MM.1S (cell line): ENCODE results near the gene MPI.

Source experiments
- DNase-seq: peaks from one replicate; pipeline ENCODE4 v3.0.0-alpha.2; 2015
- H2AFZ ChIP-seq: fragments of 300-600 bp; sonication (generic); 2 replicates; pipeline ENCODE4 v1.6.0; 2016; ENCODE audit warnings: antibody characterized with exemption, low read length
- H3F3A ChIP-seq: fragments of 300-600 bp; sonication (generic); 2 replicates; pipeline ENCODE4 v1.6.1; 2016; ENCODE audit warnings: mild to moderate bottlenecking, antibody characterized with exemption, low read length, moderate library complexity, mixed read lengths; ENCODE audit not compliant: insufficient read depth
- H3K27ac ChIP-seq: fragments of 300-600 bp; sonication (generic); 2 replicates; pipeline ENCODE4 v1.5.1; 2016; ENCODE audit warnings: mild to moderate bottlenecking, low read length
- H3K27me3 ChIP-seq: fragments of 300-600 bp; sonication (generic); replicated peaks from 2 replicates; pipeline ENCODE4 v1.6.0; 2016; ENCODE audit warnings: low read length; ENCODE audit not compliant: insufficient read depth
- H3K36me3 ChIP-seq: fragments of 300-600 bp; sonication (generic); replicated peaks from 2 replicates; pipeline ENCODE4 v1.6.1; 2016; ENCODE audit warnings: mild to moderate bottlenecking, low read length, mixed read lengths; ENCODE audit not compliant: insufficient read depth
- H3K4me1 ChIP-seq: fragments of 300-600 bp; sonication (generic); 2 replicates; pipeline ENCODE4 v1.6.1; 2016; ENCODE audit warnings: low read length, mixed read lengths
- H3K4me2 ChIP-seq: fragments of 300-600 bp; sonication (generic); 2 replicates; pipeline ENCODE4 v1.6.0; 2016; ENCODE audit warnings: low read depth, low read length
- H3K4me3 ChIP-seq: fragments of 300-600 bp; sonication (generic); 2 replicates; pipeline ENCODE4 v1.5.1; 2016; ENCODE audit warnings: low read length, mixed read lengths
- H3K79me2 ChIP-seq: fragments of 300-600 bp; sonication (generic); 2 replicates; pipeline ENCODE4 v1.6.1; 2016; ENCODE audit warnings: mixed run types, low read length, mixed read lengths
- H3K9ac ChIP-seq: fragments of 300-600 bp; sonication (generic); 2 replicates; pipeline ENCODE4 v1.6.1; 2016; ENCODE audit warnings: low read length, mixed read lengths
- H3K9me2 ChIP-seq: fragments of 300-600 bp; sonication (generic); replicated peaks from 2 replicates; pipeline ENCODE4 v1.6.1; 2016; ENCODE audit warnings: mild to moderate bottlenecking, low read length, mixed read lengths; ENCODE audit not compliant: insufficient read depth
- H3K9me3 ChIP-seq: fragments of 300-600 bp; sonication (generic); replicated peaks from 2 replicates; pipeline ENCODE4 v1.6.1; 2016; ENCODE audit warnings: mild to moderate bottlenecking, low read length, mixed read lengths; ENCODE audit not compliant: insufficient read depth
- H4K20me1 ChIP-seq: fragments of 300-600 bp; sonication (generic); 2 replicates; pipeline ENCODE4 v1.6.1; 2016; ENCODE audit warnings: mild to moderate bottlenecking, low read length, moderate library complexity, mixed read lengths; ENCODE audit not compliant: insufficient read depth
- CTCF ChIP-seq: fragments of 300-600 bp; sonication (generic); IDR thresholded peaks from 2 replicates; pipeline ENCODE4 v1.5.1; 2016; ENCODE audit warnings: antibody characterized with exemption, low read length, mixed read lengths
- EZH2 ChIP-seq: fragments of 300-600 bp; sonication (generic); optimal IDR thresholded peaks from 2 replicates; pipeline ENCODE3; 2017; ENCODE audit warnings: low read depth, mild to moderate bottlenecking, antibody characterized with exemption, low read length, mixed read lengths
- EZH2phosphoT487 ChIP-seq: fragments of 300-600 bp; sonication (generic); IDR thresholded peaks from 2 replicates; pipeline ENCODE4 v1.6.1; 2018; ENCODE audit warnings: antibody characterized with exemption, low read length

Gene MPI

DNA sequence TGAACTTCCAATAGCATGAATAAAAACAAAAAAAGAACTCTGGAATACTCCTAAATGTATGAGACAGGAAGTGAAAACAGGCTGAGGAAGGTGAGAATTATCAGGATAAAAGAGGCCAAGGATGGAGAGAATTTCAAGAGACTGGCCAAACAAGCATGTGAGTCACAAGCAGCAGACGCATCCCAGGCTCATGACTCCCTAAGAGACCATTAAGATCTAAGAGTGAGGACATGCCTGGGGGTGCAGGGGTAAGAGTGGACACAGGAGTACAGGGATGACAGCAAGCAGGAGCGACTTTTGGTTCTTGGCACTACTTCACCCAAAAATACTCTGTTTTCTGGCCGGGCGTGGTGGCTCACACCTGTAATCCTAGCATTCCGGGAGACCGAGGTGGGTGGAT, 23.8 kb upstream of the MPI start:
- H3K9me3 ChIP-seq, result no peaks in the 10 kb centered on the region
- DNase-seq, result no peak
- H3K27me3 ChIP-seq, result no peaks in the 10 kb centered on the region
- 0 out of 2 replicates have a peak, but pooled peaks cover 4% of the 10 kb centered on the region for H3K36me3 ChIP-seq
- H3F3A ChIP-seq, result peaks cover 13% of the 10 kb centered on the region
- no peak overlapping the region for H3K4me2 ChIP-seq
- 0 out of 2 replicates have a peak, but pooled peaks cover 6% of the 10 kb centered on the region for H4K20me1 ChIP-seq
- peaks cover 17% of the 10 kb centered on the region for H3K4me1 ChIP-seq
- H3K27ac ChIP-seq, result no peak overlapping the region
- peaks cover 89% of the 10 kb centered on the region for H3K79me2 ChIP-seq
- H3K9me2 ChIP-seq, result no peaks in the 10 kb centered on the region
- no peak for TF ChIP-seq EZH2phosphoT487
- H3K9ac ChIP-seq, result no peak overlapping the region
- H3K4me3 ChIP-seq, result no peak overlapping the region
- H2AFZ ChIP-seq, result no peak overlapping the region

GRCh38 chr15:74867466-74868038, 22.3 kb upstream of the MPI start:
- Histone ChIP-seq H3K9me3 (no peaks in the 10 kb centered on the region), H3K79me2 (peaks cover 93% of the 10 kb centered on the region), H3K9me2 (no peaks in the 10 kb centered on the region), H3K4me3 (no peak overlapping the region), H3K27ac (no peak overlapping the region), H3K4me2 (no peak overlapping the region), H3K36me3 (0 out of 2 replicates have a peak, but pooled peaks cover 4% of the 10 kb centered on the region), H2AFZ (no peak overlapping the region), H3F3A (peaks cover 15% of the 10 kb centered on the region), H3K9ac (no peak overlapping the region), H3K4me1 (peaks cover 20% of the 10 kb centered on the region), H3K27me3 (no peaks in the 10 kb centered on the region), H4K20me1 (0 out of 2 replicates have a peak, but pooled peaks cover 6% of the 10 kb centered on the region)
- DNase-seq, result no peak
- TF ChIP-seq EZH2phosphoT487 (no peak), EZH2 (no peak), CTCF (no peak)

DNA sequence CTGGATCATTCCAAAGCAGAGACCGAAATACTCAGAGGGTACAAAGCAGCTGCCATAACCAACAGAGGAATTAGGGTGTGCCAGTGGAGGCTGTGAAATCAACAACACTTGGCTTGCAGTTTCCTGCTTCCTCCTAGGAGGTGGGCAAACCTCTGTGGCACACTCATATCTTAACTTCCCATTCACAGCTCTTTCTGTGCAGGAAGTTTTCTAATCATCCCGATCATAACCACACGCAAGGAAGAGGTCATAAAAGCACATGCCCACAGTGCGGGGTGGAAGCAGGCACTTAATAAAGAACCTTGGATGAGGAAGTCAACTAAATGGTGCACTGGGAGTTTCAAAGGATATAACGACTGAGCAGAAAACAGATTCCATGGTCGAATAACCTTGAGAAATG, 21.8 kb upstream of the MPI start:
- no peak overlapping the region for H3K4me2 ChIP-seq
- no peak overlapping the region for H3K9ac ChIP-seq
- no peaks in the 10 kb centered on the region for H3K27me3 ChIP-seq
- no peaks in the 10 kb centered on the region for H3K9me2 ChIP-seq
- no peak overlapping the region for H2AFZ ChIP-seq
- H3K36me3 ChIP-seq, result 0 out of 2 replicates have a peak, but pooled peaks cover 4% of the 10 kb centered on the region
- H3K4me1 ChIP-seq, result peaks cover 20% of the 10 kb centered on the region
- 0 out of 2 replicates have a peak, but pooled peaks cover 6% of the 10 kb centered on the region for H4K20me1 ChIP-seq
- peaks cover 15% of the 10 kb centered on the region for H3F3A ChIP-seq
- H3K79me2 ChIP-seq, result peaks cover 93% of the 10 kb centered on the region
- H3K4me3 ChIP-seq, result no peak overlapping the region
- no peak overlapping the region for H3K27ac ChIP-seq
- TF ChIP-seq CTCF, result no peak
- no peak for TF ChIP-seq EZH2
- no peak for TF ChIP-seq EZH2phosphoT487
- no peak for DNase-seq
- H3K9me3 ChIP-seq, result no peaks in the 10 kb centered on the region

GRCh38 chr15:74869372-74869725, 20.5 kb upstream of the MPI start:
- H3K4me2 ChIP-seq, result no peak overlapping the region

More at GRCh38 chr15:74869372-74869725, 20.5 kb upstream of the MPI start:
- Histone ChIP-seq H3K4me1 (peaks cover 25% of the 10 kb centered on the region), H3K79me2 (peaks cover 82% of the 10 kb centered on the region), H2AFZ (no peak overlapping the region), H3F3A (peaks cover 15% of the 10 kb centered on the region), H3K27ac (peak overlapping the region; percentile 38; the same call in 1 of the 2 replicates), H4K20me1 (0 out of 2 replicates have a peak, but pooled peaks cover 6% of the 10 kb centered on the region), H3K9me2 (no peaks in the 10 kb centered on the region), H3K9ac (no peak overlapping the region), H3K27me3 (no peaks in the 10 kb centered on the region), H3K9me3 (no peaks in the 10 kb centered on the region), H3K36me3 (0 out of 2 replicates have a peak, but pooled peaks cover 4% of the 10 kb centered on the region), H3K4me3 (no peak overlapping the region)
- DNase-seq, result no peak
- TF ChIP-seq CTCF (no peak), EZH2phosphoT487 (no peak), EZH2 (no peak)
